ENCODE measurements around the gene MEIS3. TPM values are rescaled to one million over a fixed set of nuclear protein-coding genes. Genes with fewer than 3 reads are reported as not detected.
A peak's percentile ranks its signal among the peaks of the same experiment; 100 is the strongest.

The MEIS3 gene
- total RNA-seq (10 to 100 TPM; 11.8 to 19.4 (median 13.4) TPM), polyA plus RNA-seq (1 to 10 TPM in 2 of 3 donors, under 1 TPM in 1; 0.92 to 7.6 (median 7.2) TPM)

DNA sequence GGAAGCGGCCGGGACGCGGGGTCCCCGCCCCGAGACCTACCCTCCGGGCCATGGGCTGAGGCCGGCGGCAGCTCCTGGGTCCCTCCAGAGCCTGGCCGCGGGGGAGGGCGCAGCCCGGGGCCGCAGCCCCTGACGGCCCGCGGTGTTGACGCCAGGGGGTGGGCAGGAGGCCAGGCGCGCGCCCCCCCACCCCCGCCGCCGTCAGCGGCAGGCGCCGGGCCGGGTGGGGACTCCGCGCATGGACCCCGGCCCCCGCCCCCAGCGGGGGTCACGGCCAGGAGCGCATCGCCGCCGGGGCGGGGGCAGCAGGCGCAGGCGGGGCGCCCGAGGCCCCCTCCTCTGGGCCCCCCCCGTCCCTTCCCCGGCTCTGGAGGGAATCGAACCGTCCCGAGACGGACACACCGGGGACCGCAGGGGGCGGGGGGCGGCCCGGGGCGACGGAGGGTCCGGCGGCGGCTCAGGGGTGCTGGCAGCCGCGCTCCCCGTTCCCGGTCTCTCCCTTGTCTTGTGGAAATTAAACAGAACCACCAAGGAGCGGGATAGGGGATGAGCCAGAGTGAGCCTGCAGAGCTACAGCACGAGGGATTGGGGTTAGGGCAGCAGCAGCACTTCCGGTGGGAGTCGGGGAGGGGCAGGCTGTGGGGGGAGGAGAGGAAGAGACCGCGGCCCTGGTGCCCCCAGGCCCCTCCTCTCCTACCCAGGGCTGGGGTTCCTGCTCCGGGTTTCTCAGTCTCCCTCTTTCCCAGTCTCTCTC is at the start of gene MEIS3:
Gene MEIS3, minus strand, starts transcription at position 498 of the 754 bp plus-strand sequence. Its CDS starts 446 bp downstream, at position 52.
- Histone ChIP-seq H3K27me3 (peaks cover 27 to 91% (median 58%) of the 10 kb centered on the region in 3 donors), H3K4me3 (peak within 1 kb of the TSS; percentile 40 to 63 (median 56)), H3K9me3 (no peaks in the 10 kb centered on the region), H3K4me1 (peaks cover 0 to 25% (median 20%) of the 10 kb centered on the region in 4 donors), H3K27ac (peak within 1 kb of the TSS in 2 of 4 donors; percentile 17 to 47), H3K36me3 (peaks cover 0 to 5% (median 2%) of the 10 kb centered on the region in 4 donors)
- intact Hi-C loops (cut with DNase I), result no loop called here
- WGBS, 2 donors, result 1 to 2% methylated on average over 70 of the region's 70 CpGs
- TF ChIP-seq POLR2AphosphoS5 (IDR thresholded peaks at IDR 0.05), result no peak
- TF ChIP-seq EP300 (IDR thresholded peaks at IDR 0.05), result no peak
- TF ChIP-seq, protein P1, sequence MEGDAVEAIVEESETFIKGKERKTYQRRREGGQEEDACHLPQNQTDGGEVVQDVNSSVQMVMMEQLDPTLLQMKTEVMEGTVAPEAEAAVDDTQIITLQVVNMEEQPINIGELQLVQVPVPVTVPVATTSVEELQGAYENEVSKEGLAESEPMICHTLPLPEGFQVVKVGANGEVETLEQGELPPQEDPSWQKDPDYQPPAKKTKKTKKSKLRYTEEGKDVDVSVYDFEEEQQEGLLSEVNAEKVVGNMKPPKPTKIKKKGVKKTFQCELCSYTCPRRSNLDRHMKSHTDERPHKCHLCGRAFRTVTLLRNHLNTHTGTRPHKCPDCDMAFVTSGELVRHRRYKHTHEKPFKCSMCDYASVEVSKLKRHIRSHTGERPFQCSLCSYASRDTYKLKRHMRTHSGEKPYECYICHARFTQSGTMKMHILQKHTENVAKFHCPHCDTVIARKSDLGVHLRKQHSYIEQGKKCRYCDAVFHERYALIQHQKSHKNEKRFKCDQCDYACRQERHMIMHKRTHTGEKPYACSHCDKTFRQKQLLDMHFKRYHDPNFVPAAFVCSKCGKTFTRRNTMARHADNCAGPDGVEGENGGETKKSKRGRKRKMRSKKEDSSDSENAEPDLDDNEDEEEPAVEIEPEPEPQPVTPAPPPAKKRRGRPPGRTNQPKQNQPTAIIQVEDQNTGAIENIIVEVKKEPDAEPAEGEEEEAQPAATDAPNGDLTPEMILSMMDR (IDR thresholded peaks at IDR 0.05), result no peak
- no peak for TF ChIP-seq POLR2A (IDR thresholded peaks at IDR 0.05)
- DNase-seq, result no peak

DNA sequence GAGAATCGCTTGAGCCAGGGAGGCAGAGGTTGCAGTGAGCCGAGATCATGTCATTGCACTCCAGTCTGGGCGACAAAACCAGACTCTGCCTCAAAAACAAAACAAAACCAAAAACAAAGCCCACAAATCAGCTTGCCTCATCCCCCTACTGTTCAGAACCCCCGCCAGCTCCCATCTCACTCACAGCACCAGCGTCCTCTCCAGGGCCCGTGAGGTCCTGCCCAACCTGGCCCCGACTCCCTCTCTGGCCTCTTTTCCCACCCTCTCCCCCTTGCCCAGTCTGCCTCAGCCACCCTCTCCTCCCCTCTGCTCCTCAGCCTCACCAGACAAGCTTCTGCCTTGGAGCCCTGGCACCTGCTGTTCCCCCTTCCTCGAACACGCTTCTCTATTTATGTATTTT is 48.6 kb upstream of the MEIS3 start:
- Histone ChIP-seq H3K27me3 (peaks cover 0 to 8% (median 0%) of the 10 kb centered on the region in 3 donors), H3K36me3 (peaks cover 0 to 10% (median 0%) of the 10 kb centered on the region in 4 donors), H3K4me1 (peaks cover 0 to 48% (median 40%) of the 10 kb centered on the region in 4 donors), H3K4me3 (no peak overlapping the region), H3K9me3 (no peaks in the 10 kb centered on the region), H3K27ac (peak overlapping the region in 3 of 4 donors; percentile 84 to 86 (median 85))
- WGBS, 2 donors, result 44 to 49% methylated on average over 9 of the region's 9 CpGs
- intact Hi-C loops (cut with DNase I), result no loop called here
- no peak for TF ChIP-seq POLR2AphosphoS5 (IDR thresholded peaks at IDR 0.05)
- no peak for TF ChIP-seq EP300 (IDR thresholded peaks at IDR 0.05)
- no peak for TF ChIP-seq POLR2A (IDR thresholded peaks at IDR 0.05)
- TF ChIP-seq, protein P1 (IDR thresholded peaks at IDR 0.05), result no peak
- DNase-seq, result no peak

DNA sequence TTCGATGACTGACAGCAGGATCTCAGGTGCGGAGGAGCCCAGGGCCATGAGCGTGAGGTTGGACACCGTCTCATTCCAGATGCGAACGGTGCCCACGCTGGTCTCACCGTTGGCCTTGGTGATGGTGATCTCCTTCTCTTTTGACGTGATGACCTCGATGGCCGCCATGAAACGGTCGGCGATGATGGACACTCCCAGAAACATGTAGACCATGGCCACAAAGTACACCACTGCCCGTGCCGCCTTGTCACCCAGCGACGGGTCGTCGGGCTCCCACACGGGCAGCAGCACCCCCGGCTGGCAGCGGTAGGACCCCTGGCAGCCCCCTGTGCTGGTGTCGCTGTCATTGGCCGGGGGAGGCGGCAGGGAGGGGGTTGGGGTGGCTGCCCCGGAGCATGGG is 46.6 kb upstream of the MEIS3 start:
- H3K9me3 ChIP-seq, result no peaks in the 10 kb centered on the region
- no peak overlapping the region for H3K4me3 ChIP-seq
- no peak for DNase-seq
- H3K36me3 ChIP-seq, result peaks cover 0 to 10% (median 0%) of the 10 kb centered on the region in 4 donors
- WGBS, 2 donors, result 86 to 92% methylated on average over 27 of the region's 27 CpGs
- H3K27ac ChIP-seq, result no peak overlapping the region
- intact Hi-C loops (cut with DNase I), result no loop called here
- TF ChIP-seq, protein P1 (IDR thresholded peaks at IDR 0.05), result no peak
- TF ChIP-seq EP300 (IDR thresholded peaks at IDR 0.05) (no peak), POLR2A (IDR thresholded peaks at IDR 0.05) (no peak)
- H3K4me1 ChIP-seq, result peaks cover 0 to 39% (median 25%) of the 10 kb centered on the region in 4 donors
- H3K27me3 ChIP-seq, result no peaks in the 10 kb centered on the region

DNA sequence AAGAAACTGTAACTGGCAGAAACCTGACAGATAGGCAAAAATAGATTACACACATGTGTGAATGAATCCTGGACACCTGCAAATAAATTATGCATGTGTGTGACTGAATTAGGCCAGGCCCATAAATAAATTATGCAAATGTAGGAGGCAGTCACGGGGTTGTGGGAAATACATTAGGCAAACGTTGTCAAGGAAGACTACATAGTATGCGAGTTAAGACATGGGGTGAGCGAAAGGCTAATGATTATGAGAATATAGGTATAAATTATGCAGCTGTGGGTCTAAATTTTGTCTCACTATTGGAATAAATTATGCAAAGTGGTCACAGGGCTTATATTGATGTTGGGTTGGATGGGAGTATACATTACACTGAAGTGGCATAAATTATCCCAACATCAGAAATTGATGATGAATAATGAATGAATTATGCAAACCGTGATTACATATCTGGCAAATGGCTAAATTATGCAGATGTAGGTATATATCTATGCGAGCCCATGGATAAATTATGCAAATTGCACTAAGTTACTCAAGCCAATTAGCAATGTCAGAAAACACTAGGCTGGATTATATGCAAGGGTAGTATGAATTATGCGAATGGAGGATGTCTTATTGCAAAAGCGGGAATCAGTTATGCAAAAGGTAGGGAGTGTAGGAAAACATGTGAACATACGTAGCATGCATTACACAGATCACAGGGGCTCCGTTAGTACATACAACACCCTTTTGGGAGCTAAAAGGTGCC is 45.5 kb upstream of the MEIS3 start:
- Histone ChIP-seq H3K4me3 (no peak overlapping the region), H3K9me3 (no peaks in the 10 kb centered on the region), H3K36me3 (peaks cover 0 to 16% (median 0%) of the 10 kb centered on the region in 4 donors), H3K27me3 (no peaks in the 10 kb centered on the region), H3K27ac (no peak overlapping the region), H3K4me1 (peaks cover 0 to 30% (median 14%) of the 10 kb centered on the region in 4 donors)
- 61 to 71% methylated on average over 10 of the region's 10 CpGs for WGBS, 2 donors
- no peak for DNase-seq
- intact Hi-C loops (cut with DNase I), result no loop called here
- TF ChIP-seq POLR2A (IDR thresholded peaks at IDR 0.05) (no peak), EP300 (IDR thresholded peaks at IDR 0.05) (no peak), POLR2AphosphoS5 (IDR thresholded peaks at IDR 0.05) (no peak)
- TF ChIP-seq, protein P1 (IDR thresholded peaks at IDR 0.05), result no peak
